Stimulated activated CD4-positive, alpha-beta T cell treated with anti-CD3 and anti-CD28 coated beads, Interleukin-2, amount 100 ng/mL, for 48 hours (primary cell): ENCODE results near the gene TCEA2.
"Not testable (repeated sequence)": the region's sequence is repeated elsewhere in the genome, so short reads cannot be mapped to it uniquely, and the experiment has no call there.

Experiments
- DNase-seq, 2 donors: peaks; one replicate each; pipeline ENCODE4 v3.0.0-alpha.2; 2020

TCEA2 gene

GRCh38 chr20:64111841-64112641, 49.0 kb downstream of the TCEA2 start:
- DNase-seq, result no peak

- DNase-seq, result no peak
Observed at GRCh38 chr20:64112691-64113443, 49.9 kb downstream of the TCEA2 start.

GRCh38 chr20:64113444-64113775, 50.4 kb downstream of the TCEA2 start:
- DNase-seq, result no peak

DNA sequence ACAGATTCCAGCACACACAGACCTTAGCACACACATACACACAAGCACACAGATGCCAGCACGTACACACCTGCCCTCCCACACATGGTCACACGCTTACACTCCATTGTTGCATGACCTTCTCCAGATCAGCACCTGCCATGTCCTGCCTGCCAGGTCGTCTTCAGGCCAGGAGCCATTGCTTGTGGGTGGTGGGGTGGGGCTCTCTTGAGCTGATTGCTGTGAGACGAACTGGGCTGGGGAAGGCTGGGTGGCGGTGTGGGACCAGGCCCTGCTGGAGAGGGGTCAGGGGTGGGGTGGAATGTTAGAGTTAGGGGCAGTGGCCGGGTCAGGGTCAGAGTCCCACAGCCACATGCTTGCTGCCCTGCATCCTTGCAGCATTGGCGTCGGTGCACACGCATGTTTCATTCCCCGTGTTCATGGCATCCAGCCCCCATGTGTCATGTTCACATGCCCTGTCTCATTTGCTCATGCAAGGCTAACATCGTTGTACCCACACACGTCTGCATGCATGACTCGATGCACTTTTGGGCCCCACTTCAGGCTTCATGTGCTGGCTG, 50.9 kb downstream of the TCEA2 start:
- DNase-seq, result no peak

DNA sequence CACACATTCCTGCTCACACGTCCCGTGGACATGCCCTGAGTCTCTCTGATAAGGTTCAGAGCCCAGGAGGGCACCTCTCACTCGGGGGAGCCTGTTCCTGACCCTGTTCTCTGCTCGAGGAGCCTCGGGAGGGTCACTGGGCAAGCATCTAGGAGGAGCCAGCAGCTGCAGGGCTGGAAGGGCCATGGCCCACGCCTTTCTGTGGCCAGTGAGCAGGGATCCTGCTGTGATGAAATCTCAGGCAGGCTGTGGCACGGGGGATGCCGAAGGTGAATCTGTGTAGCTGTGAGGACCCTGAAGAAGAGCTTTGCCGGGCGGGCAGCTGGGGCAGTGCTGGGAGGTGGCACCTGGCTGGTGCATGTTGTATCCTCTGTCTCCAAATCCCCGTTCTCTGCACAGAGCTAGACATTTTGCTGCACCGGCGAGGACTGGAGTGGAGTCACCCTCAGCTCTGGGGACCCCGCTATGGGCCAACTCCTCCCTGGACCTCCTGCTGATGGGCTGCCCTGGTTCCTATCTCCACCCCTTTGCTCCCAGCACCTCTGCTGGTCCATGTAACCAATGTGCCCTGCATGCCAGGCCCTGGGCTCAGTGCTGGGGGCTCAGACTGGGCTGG, 51.5 kb downstream of the TCEA2 start:
- DNase-seq, result no peak

DNA sequence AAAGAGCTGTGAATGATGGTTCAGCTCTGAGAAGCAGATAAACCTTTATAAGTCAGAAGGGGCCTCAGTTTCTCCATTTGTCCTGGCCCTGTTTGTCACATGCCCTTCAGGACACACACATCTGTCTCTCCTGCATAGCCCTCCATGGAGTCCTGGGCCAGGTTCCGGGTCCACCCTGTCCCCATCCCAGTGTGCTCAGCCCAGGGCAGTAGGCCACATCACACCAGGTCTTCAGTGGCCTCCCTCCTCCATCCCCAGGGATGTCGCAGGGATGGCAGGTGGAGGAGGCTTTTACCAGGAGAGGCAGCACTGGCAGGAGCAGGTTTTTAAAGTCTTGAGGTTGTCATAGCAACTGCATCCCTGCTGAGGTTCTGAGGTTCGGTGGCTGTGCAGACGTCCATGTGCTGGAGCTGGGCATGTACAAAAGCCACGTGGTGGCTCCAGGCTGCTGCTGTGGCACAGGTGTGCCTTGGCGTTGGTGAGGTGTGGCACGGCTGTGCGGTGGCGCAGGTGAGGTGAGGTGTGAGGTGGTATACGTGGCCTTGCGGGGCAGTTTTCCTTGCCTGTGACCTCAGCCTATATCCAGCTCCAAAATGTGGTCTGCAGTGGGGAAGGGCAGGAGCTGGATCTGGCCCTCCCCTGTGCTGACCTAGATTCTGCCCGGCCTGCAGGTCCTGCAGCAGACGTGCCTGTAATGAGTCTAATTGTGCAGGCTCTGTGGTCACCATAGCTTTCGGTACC, 52.3 kb downstream of the TCEA2 start:
- no peak for DNase-seq

DNA sequence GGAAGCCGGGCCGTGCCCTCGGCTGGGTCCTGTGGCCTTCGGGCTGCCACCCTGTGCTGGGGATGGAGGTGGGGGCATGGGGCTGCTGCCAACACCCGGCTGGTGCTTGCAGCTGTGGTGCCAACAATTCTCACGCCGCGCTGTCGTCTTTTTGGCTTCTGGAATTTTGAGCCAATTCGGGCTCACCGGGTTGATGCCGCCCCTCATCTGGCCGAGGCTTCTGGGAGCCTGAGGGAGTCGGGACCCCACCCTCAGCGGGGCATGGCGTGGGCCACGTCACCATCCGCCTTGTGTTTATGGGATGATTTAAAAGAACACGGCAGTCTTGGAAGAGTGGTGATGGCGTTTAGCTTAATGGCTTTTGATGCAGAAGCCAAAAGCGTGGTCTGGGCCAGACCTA, 53.0 kb downstream of the TCEA2 start:
- no peak for DNase-seq

DNA sequence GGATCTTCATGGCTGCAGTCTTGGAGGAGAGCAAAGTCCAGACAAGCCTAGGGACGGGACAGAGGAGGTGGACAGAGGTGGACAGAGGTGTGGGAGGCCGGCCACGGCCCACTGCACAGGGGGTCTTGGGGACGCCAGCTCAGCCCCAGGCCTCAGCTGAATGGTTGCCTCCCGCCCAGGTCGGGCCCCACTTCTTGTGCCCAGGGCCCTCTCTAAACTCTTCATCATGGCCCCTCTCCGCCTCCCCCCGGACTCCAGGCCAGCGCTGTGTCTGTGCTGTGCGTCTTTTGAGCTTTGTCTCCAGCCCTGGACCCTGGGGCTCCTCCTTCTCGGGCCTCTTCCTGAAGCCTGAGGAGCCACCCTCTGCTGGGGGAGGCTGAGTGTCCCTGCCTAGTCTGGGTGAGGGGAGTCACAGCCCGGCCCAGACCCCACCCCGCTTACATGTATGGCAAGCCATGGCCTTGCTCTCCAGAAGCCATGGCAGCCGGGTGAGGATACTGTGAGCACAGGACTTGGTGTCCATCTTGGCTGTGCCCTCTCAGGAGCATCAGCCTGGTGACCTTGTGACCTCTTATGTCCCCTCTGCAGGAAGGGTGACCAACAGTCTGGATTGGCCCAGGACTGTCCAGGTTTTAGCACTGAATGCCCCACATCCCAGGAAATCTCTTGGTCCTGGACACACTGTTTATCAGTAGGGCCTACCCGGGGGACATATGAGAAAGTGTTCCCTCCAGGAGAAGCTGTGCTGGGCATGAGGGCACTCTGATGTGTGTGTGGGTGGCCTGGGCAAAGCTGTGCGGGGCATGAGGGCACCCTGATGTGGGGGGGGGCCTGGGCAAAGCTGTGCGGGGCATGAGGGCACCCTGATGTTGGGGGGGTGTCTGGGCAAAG, 53.8 kb downstream of the TCEA2 start:
- no peak for DNase-seq

GRCh38 chr20:64117432-64117777, 54.4 kb downstream of the TCEA2 start:
- DNase-seq, result not testable (repeated sequence)

DNA sequence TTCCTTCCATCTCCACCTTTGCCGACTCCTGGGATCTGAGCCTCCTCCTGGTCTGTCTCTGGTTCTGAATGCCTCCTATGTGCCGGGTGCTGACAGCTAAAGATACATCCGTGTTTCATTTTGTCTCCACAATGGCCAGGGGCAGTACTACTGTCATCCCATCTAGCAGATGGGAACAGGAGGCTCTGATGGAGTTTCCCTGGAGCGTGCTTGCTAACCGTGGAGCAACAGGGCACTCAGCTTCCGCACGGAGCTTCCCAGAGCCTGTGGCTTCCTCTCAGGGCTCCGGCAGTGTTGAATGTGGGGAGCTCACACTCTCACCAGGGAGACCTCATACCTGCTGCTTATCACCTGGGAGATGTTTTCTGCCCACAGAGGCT, 56.3 kb downstream of the TCEA2 start:
- no peak for DNase-seq

- DNase-seq, result no peak
Observed at GRCh38 chr20:64119681-64120341, 56.8 kb downstream of the TCEA2 start.

DNA sequence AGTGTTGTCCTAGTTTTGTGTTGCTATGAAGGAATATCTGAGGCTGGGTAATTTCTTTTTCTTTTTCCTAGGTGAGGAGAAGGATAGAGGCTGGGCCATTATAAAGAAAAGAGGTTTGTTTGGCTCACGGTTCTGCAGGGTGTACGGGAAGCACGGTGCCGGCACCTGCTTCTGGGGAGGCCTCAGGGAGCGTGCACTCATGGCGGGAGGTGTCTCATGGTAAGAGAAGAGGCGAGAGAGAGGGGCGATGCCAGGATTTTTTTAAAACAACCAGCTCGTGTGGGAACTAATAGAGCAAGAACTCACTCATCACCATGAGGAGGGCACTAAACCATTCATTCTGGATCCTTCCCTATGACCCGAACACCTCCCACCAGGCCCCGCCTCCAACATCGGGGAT, 58.6 kb downstream of the TCEA2 start:
- DNase-seq, result no peak
